HepG2 (cell line): ENCODE measurements around the gene HLA-F. TPM values are rescaled to one million over a fixed set of nuclear protein-coding genes. Genes with fewer than 3 reads are reported as not detected.

ENCODE experiments used
- ARNT ChIP-seq: fragments of 450-650 bp; IDR thresholded peaks from 2 replicates; pipeline ENCODE4 v1.6.1; 2017
- CERS6 ChIP-seq: sonication (generic); formaldehyde crosslinking; IDR thresholded peaks from 2 replicates; pipeline ENCODE4 v1.5.0; 2020; ENCODE audit warnings: missing genetic modification reagents
- CHD2 ChIP-seq: IDR thresholded peaks from 2 replicates; pipeline ENCODE4 v1.6.1; 2011; ENCODE audit warnings: low read depth, low read length, improper control_type of control experiment
- DNMT3B ChIP-seq: conservative IDR thresholded peaks from 2 replicates; pipeline ENCODE4 v1.6.1; 2016; ENCODE audit warnings: missing biosample characterization, control low read depth
- FOXK1 ChIP-seq: sonication (generic); formaldehyde crosslinking; IDR thresholded peaks from 2 replicates; pipeline ENCODE4 v1.4.0; 2020; ENCODE audit warnings: low read depth, missing genetic modification reagents, borderline replicate concordance
- FOXP1 ChIP-seq, 2 experiments: fragments of 450-650 bp in 1 of 2; IDR thresholded peaks; 2 replicates each; pipeline ENCODE4 v1.6.1; 2017 to 2018; ENCODE audit warnings: antibody characterized with exemption in 1 of 2
- GFI1 ChIP-seq: sonication (generic); formaldehyde crosslinking; IDR thresholded peaks from 2 replicates; pipeline ENCODE4 v1.5.0; 2020; ENCODE audit warnings: missing genetic modification reagents, mild to moderate bottlenecking, borderline replicate concordance
- HES4 ChIP-seq: sonication (generic); formaldehyde crosslinking; IDR thresholded peaks from 2 replicates; pipeline ENCODE4 v1.9.0; 2021; ENCODE audit warnings: mild to moderate bottlenecking, missing genetic modification reagents, borderline replicate concordance
- KAT7 ChIP-seq: IDR thresholded peaks from 2 replicates; pipeline ENCODE4 v1.6.1; 2018; ENCODE audit warnings: borderline replicate concordance, missing compliant biosample characterization
- KLF16 ChIP-seq, 2 experiments: sonication (generic) in 1 of 2; formaldehyde crosslinking in 1 of 2; IDR thresholded peaks; 2 replicates each; pipeline versions ENCODE4 v1.6.1 to v1.8.0; 2016 to 2023; ENCODE audit warnings: missing genetic modification reagents in 2 of 2, missing compliant biosample characterization in 1 of 2
- MLXIP ChIP-seq: sonication (generic); formaldehyde crosslinking; IDR thresholded peaks from 2 replicates; pipeline ENCODE4 v1.9.0; 2021; ENCODE audit warnings: missing genetic modification reagents, borderline replicate concordance
- NR0B2 ChIP-seq: sonication (generic); formaldehyde crosslinking; IDR thresholded peaks from 2 replicates; pipeline ENCODE4 v1.4.0; 2020; ENCODE audit warnings: mild to moderate bottlenecking, missing genetic modification reagents
- NR1H2 ChIP-seq: sonication (generic); formaldehyde crosslinking; IDR thresholded peaks from 2 replicates; pipeline ENCODE4 v1.8.1; 2022; ENCODE audit warnings: low read depth, missing genetic modification reagents, borderline replicate concordance
- SNAPC2 ChIP-seq: sonication (generic); formaldehyde crosslinking; IDR thresholded peaks from 2 replicates; pipeline ENCODE4 v1.8.1; 2022; ENCODE audit warnings: mild to moderate bottlenecking, missing genetic modification reagents
- SRF ChIP-seq: IDR thresholded peaks from 2 replicates; pipeline ENCODE4 v1.6.1; 2011; ENCODE audit warnings: mild to moderate bottlenecking, low read depth, low read length, moderate library complexity
- ZC3H13 ChIP-seq: sonication (generic); formaldehyde crosslinking; IDR thresholded peaks from 2 replicates; pipeline ENCODE4 v1.8.1; 2023; ENCODE audit warnings: mild to moderate bottlenecking, missing genetic modification reagents, moderate library complexity
- ZNF20 ChIP-seq: sonication (generic); formaldehyde crosslinking; IDR thresholded peaks from 2 replicates; pipeline ENCODE4 v1.4.0; 2020; ENCODE audit warnings: mild to moderate bottlenecking, moderate library complexity, missing genetic modification reagents
- ZNF224 ChIP-seq: sonication (generic); formaldehyde crosslinking; IDR thresholded peaks from 2 replicates; pipeline ENCODE4 v1.5.0; 2020; ENCODE audit warnings: mild to moderate bottlenecking, missing genetic modification reagents
- ZNF530 ChIP-seq: sonication (generic); formaldehyde crosslinking; IDR thresholded peaks from 2 replicates; pipeline ENCODE4 v1.5.0; 2020; ENCODE audit warnings: low read depth, mild to moderate bottlenecking, missing genetic modification reagents
- ZNF652 ChIP-seq: IDR thresholded peaks from 2 replicates; pipeline ENCODE4 v1.6.1; 2016; ENCODE audit warnings: low read depth, borderline replicate concordance
- ZNF766 ChIP-seq: sonication (generic); formaldehyde crosslinking; IDR thresholded peaks from 2 replicates; pipeline ENCODE4 v1.5.0; 2020; ENCODE audit warnings: missing genetic modification reagents, borderline replicate concordance
- ZSCAN22 ChIP-seq: sonication (generic); formaldehyde crosslinking; IDR thresholded peaks from 2 replicates; pipeline ENCODE4 v1.4.0; 2020; ENCODE audit warnings: mild to moderate bottlenecking, missing genetic modification reagents
- polyA plus RNA-seq, 8 experiments: library from polyadenylated mRNA; depleted of rRNA in 3 of 8; stranded (reverse) in 7 of 8; unstranded in 1 of 8; fragments of >200 nt; fragmentation: Illumina TruSeq in 4 of 8; extraction: Trizol in 4 of 8; gene quantifications; 2 replicates each; pipeline versions ENCODE4 v1.2.1 to v1.2.3, GENCODE V29; 2011 to 2016; ENCODE audit warnings: low read depth in 4 of 8, missing spikeins in 1 of 8, mixed read lengths in 1 of 8; ENCODE audit not compliant: insufficient read depth in 1 of 8
- total RNA-seq, 5 experiments: library from RNA; depleted of rRNA; stranded (reverse); fragments of >200 nt; fragmentation: Illumina TruSeq; extraction: Trizol; gene quantifications; 2 replicates each; pipeline ENCODE4 v1.2.3, GENCODE V29; 2016; ENCODE audit warnings: low read depth in 1 of 5

Gene HLA-F
- total and polyA plus RNA-seq, 2 of the 13 experiments (the other 11 are each of a cell fraction or from before 2014, with no cell fraction given) = 6.0 to 6.1 TPM

GRCh38 chr6:29752451-29753308 lies 29.4 kb downstream of the HLA-F start (continued):
- TF ChIP-seq ZNF224 (CRISPR knock-in tag) = no peak
- no peak for TF ChIP-seq ZSCAN22 (CRISPR knock-in tag)
- no peak for TF ChIP-seq CHD2
- TF ChIP-seq ZNF652 (CRISPR knock-in tag) = no peak
- TF ChIP-seq GFI1 = no peak
- no peak for TF ChIP-seq ZC3H13
- 0 out of 2 replicates have a peak, but pooled peaks have one; percentile 19 for TF ChIP-seq KAT7 (CRISPR knock-in tag)
- 0 out of 2 replicates have a peak, but pooled peaks have one; percentile 60 for TF ChIP-seq DNMT3B (CRISPR knock-in tag)
- TF ChIP-seq FOXP1 (IDR thresholded peaks at IDR 0.05) = no peak
- no peak for TF ChIP-seq FOXP1 (CRISPR knock-in tag; IDR thresholded peaks at IDR 0.05)
- peak in 1 of 2 experiments; percentile 67; a peak in 1 of 4 replicates for TF ChIP-seq KLF16 (CRISPR knock-in tag; IDR thresholded peaks at IDR 0.05)
- TF ChIP-seq SRF = no peak
- TF ChIP-seq MLXIP (CRISPR knock-in tag) = no peak
- TF ChIP-seq SNAPC2 (CRISPR knock-in tag) = no peak
- TF ChIP-seq CERS6 (CRISPR knock-in tag) = no peak
- TF ChIP-seq ARNT = no peak
- no peak for TF ChIP-seq HES4 (CRISPR knock-in tag)
- no peak for TF ChIP-seq ZNF20 (CRISPR knock-in tag)
- TF ChIP-seq NR1H2 (CRISPR knock-in tag) = no peak
- no peak for TF ChIP-seq FOXK1
- TF ChIP-seq NR0B2 = no peak
- TF ChIP-seq ZNF766 (CRISPR knock-in tag) = no peak
- no peak for TF ChIP-seq ZNF530 (CRISPR knock-in tag)
